GM13977 (cell line): Measurements from ENCODE around the gene RMND5B.
A peak's percentile ranks its signal among the peaks of the same experiment; 100 is the strongest.

ENCODE experiments used
- DNase-seq: peaks from one replicate; pipeline ENCODE4 v3.0.0; 2012; ENCODE audit warnings: low spot score
- in situ Hi-C: fragments of 300-500 bp; cut with MboI; formaldehyde crosslinking; loops from one replicate; pipeline ENCODE4 v1.12.0; 2022; ENCODE audit warnings: low sequenced_read_pairs, low pct_unique_long_range_greater_than_20kb, mixed read lengths, inconsistent platforms; ENCODE audit not compliant: unreplicated experiment
- TF ChIP-seq, protein P1 (sequence below): IDR thresholded peaks from 2 replicates; pipeline ENCODE4 v1.5.1; 2012; ENCODE audit warnings: mild to moderate bottlenecking, control low read depth; ENCODE audit not compliant: insufficient read depth; ENCODE audit errors: extremely low read depth, missing control alignments

The RMND5B gene

DNA sequence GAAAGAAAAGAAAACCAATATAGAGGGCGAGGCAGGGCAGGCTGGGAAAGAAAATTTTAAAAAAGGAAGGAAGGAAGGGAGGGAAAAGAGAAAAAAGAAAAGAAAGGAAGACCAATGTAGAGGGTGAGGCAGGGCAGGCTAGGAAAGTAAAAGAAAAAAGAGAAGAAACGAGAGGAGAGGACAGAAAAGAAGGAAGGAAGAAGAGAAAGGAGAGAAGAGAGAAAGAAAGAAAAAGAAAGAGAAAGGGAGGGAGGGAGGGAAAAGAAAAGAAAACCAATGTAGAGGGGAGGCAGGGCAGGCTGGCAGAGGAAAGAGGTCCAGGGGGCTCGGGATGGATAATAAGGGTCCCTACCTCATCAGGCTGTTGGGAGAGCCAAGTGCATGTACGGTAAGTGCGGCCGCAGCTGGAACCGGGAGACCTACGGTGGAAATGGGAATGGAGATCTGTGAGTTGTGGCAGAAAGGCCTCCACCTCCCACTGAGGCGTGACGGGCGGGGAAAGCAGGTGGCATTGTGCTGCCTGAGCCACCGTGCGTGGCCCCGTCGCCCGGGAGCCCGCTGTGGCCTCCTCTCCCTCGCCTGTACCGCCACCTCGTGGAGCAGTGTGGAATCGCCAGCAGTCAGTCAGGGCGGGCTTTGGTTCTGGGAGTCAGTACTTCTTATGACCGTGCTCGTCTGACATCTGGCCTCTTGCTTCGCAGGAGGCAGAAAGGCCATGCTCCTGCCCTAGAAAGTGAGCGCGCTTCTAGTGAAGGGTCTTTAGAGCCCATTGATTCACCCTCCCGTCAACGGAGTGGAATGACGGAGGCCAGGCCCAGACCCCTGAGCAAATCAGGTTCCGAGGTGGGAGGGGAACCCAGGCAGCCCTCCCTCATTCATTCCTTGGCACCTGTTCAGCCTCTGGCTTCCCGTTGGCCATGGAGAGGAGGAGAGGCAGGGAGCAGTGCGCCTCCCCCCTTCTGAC lies 33.2 kb downstream of the RMND5B start:
- in situ Hi-C loops: no loop called here
- DNase-seq: peak; percentile 94
- TF ChIP-seq, protein P1, sequence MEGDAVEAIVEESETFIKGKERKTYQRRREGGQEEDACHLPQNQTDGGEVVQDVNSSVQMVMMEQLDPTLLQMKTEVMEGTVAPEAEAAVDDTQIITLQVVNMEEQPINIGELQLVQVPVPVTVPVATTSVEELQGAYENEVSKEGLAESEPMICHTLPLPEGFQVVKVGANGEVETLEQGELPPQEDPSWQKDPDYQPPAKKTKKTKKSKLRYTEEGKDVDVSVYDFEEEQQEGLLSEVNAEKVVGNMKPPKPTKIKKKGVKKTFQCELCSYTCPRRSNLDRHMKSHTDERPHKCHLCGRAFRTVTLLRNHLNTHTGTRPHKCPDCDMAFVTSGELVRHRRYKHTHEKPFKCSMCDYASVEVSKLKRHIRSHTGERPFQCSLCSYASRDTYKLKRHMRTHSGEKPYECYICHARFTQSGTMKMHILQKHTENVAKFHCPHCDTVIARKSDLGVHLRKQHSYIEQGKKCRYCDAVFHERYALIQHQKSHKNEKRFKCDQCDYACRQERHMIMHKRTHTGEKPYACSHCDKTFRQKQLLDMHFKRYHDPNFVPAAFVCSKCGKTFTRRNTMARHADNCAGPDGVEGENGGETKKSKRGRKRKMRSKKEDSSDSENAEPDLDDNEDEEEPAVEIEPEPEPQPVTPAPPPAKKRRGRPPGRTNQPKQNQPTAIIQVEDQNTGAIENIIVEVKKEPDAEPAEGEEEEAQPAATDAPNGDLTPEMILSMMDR: peak; percentile 98

DNA sequence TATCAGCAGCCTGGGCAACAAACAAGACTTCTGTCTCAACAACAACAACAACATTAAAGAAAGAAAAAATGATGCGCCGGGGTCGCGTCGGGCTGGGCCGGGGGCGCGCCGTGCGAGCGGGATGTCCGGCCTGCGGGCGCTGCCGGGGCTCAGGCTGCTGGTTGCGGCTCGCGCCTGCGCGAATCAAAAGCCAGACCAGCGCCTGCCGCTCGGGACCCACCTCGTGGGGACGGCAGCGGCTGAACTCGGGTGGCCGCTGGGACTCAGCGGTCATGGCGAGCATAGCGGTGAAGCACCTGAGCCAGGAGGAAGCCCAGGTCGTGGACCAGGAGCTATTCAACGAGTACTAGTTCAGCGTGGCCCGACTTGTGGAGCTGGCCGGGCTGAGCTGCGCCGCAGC lies 34.8 kb downstream of the RMND5B start:
- TF ChIP-seq, protein P1: no peak
- in situ Hi-C loops: no loop called here
- no peak for DNase-seq

DNA sequence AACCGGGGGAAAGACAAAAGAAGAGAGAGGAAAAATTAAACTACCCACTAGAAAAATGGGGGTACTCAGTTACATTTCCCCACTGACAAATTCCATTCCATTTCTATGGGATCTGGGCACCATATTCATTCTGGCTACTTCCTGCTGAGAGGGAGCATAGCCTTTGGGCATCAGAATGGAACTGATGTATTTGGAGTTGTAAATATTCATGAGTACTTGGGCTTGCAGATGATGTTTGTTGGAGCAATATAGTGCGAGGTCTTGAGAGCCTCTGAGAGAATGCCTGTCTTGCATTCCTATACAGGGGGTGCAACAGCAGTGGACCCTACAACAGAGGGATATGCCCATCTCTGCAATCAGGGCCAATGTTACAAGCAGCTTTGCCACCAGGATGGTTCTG lies 39.6 kb downstream of the RMND5B start:
- DNase-seq: no peak
- TF ChIP-seq, protein P1: no peak
- in situ Hi-C loops: no loop called here

DNA sequence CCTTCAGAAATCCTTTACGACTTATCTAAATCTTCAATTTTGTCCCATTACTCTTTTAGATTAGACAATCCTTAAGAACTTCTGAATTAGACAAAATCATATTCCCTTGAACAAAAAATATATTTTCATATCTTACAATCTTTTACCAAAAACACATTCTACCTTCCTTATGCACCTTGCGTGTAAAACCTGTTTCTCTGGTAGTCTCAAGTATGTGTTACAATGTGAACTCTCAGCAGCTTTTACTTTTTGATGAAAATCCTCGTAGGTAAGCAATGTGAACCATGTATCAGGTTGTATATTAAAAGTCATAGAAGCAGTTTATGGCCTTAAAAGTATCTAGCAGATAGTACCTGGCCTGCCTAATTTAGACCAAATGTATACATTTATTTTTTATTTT lies 43.6 kb downstream of the RMND5B start:
- TF ChIP-seq, protein P1: no peak
- in situ Hi-C loops: no loop called here
- DNase-seq: no peak

DNA sequence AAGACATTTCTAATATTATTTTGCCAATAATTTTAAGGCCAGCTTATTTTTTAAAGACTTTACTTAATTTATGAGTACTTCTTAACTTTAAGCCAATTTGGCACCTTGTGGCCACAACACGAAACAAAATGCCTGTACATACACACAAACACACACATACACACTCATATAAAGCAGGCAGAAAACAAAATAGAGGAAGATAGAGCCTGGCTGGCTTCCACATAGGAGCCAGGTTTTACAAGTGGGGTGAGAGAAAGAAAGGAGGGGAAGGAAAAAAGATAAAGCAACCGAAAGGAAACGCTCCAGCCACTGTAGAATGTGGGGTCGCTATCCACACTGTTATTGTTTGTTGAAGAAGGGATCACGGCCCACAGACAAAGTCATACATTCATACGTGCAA lies 46.0 kb downstream of the RMND5B start:
- in situ Hi-C loops: no loop called here
- DNase-seq: no peak
- TF ChIP-seq, protein P1: no peak

DNA sequence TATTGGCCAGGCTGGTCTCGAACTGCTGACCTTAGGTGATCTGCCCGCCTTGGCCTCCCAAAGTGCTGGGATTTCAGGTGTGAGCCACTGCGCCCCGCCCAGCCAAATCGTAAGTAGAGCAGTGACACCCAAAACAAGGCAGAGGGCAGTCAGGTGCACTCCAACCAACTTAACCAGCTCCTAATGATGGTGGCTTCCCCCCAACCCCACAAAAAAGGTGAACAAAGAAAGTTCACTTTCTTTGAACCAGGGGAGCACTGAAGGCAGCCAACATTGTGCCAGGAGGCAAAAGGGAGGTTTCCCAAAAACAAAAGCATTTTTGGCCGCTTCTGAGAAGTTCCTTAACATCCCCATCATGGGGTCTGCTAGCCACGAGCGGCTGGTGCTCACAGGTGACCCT lies 46.8 kb downstream of the RMND5B start:
- no peak for DNase-seq
- in situ Hi-C loops: no loop called here
- TF ChIP-seq, protein P1: no peak
